ENCODE data around the gene KLC4. TPM values are rescaled to one million over a fixed set of nuclear protein-coding genes. Genes with fewer than 3 reads are reported as not detected.

KLC4 gene
- total RNA-seq, 1 donor, result 17.7 TPM

DNA sequence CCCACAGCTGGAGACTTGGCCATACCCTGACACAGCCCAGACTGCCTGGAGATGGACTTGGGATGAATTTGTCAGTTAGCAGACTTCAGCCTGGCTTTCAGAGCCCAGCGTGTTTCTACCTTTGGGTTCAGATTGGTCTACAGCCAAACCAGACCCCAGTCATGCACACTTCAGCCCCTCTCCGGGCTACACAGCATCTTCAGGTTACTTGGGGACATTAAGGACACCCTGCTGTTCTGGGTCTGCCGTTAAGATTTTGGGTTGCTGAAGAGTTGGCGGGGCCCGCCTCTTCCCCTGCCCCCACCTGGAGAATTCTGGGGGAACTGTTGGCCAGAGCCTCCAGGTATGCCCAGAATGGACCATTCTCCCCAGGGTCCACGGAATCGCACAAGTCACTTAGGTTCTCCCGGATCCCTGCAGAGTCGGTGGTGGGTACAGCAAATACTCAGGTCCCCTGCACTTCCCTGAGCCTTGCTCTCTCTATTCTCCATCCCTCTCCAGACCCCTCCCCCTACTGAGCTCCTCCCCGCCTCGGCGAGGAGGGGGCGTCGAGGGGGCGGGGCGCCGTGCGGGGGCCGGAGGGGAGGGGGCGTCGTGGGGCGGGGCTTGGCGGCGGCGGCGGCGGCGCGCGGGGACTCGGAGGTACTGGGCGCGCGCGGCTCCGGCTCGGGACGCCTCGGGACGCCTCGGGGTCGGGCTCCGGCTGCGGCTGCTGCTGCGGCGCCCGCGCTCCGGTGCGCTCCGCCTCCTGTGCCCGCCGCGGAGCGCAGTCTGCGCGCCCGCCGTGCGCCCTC lies 16.4 kb downstream of the KLC4 start, which contains the start of gene PTK7:
TSS of gene PTK7 (plus strand) at position 645 of the 794 bp plus-strand sequence. CDS start 175 bp downstream, outside the sequence.
- Histone ChIP-seq H4K20me1 (ENCODE audit: insufficient read depth, low read length) (peaks cover 8% of the 10 kb centered on the region), H3K9me3 (ENCODE audit: low read depth, low read length) (no peaks in the 10 kb centered on the region), H3K4me2 (ENCODE audit: insufficient read depth, low read length) (peak within 1 kb of the TSS; percentile 83), H3K36me3 (ENCODE audit: insufficient read depth, low read length) (peaks cover 9% of the 10 kb centered on the region), H3K4me3 (ENCODE audit: insufficient read depth, low read length) (peak within 1 kb of the TSS; percentile 90), H3K27me3 (ENCODE audit: insufficient read depth, low read length) (no peaks in the 10 kb centered on the region), H3K4me1 (ENCODE audit: insufficient read depth, low read length) (peaks cover 32% of the 10 kb centered on the region), H3K79me2 (ENCODE audit: insufficient read depth, low read length) (peaks cover 35% of the 10 kb centered on the region), H2AFZ (ENCODE audit: low read length) (peak within 1 kb of the TSS; percentile 73), H3K27ac (ENCODE audit: low read depth, low read length) (peak within 1 kb of the TSS; percentile 58)
- TF ChIP-seq, protein P1, sequence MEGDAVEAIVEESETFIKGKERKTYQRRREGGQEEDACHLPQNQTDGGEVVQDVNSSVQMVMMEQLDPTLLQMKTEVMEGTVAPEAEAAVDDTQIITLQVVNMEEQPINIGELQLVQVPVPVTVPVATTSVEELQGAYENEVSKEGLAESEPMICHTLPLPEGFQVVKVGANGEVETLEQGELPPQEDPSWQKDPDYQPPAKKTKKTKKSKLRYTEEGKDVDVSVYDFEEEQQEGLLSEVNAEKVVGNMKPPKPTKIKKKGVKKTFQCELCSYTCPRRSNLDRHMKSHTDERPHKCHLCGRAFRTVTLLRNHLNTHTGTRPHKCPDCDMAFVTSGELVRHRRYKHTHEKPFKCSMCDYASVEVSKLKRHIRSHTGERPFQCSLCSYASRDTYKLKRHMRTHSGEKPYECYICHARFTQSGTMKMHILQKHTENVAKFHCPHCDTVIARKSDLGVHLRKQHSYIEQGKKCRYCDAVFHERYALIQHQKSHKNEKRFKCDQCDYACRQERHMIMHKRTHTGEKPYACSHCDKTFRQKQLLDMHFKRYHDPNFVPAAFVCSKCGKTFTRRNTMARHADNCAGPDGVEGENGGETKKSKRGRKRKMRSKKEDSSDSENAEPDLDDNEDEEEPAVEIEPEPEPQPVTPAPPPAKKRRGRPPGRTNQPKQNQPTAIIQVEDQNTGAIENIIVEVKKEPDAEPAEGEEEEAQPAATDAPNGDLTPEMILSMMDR (IDR thresholded peaks at IDR 0.05; ENCODE audit: extremely low read depth, low read depth, low read length), result no peak
- DNase-seq (ENCODE audit: insufficient read length, low spot score, missing footprints), result peak; percentile 94

DNA sequence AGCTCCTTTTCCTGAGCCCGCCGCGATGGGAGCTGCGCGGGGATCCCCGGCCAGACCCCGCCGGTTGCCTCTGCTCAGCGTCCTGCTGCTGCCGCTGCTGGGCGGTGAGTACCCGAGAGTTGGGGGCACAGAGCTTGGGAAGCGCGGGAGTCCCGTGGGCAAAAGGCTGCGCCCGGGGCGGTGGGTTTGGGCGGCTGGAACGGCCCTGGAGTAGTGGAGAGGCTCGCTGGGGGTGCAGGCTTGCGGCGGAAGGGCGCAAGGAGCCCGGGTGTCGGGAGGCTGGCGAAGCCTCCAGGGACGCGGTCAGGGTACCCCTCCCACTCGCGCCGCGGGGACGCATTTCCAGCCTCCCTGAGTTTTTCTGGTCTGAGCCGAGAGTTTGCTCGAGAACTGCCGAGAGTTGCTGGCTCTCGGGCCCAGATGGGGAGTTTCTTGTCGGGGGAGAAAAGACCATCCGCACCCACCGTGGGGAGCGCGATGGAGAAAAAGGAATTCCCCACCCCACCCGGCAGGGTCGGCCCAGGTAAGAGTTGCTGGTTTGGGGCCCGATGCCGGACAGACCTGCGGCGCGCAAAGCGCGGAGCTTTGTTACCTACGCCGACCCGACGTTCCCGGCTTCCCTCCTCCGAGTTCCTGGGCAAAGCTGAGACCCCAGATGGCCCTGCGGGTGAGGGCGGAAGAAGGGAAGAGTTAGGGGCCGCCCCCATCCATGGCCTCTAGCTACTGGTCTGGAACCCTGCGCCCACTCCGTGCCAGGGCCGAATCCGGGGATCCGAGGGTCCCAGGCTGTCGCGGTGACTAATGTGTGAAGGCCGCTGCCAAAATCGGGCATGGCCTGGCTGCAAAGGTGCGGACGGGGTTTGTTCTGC lies 17.3 kb downstream of the KLC4 start:
- H3K4me3 ChIP-seq (ENCODE audit: insufficient read depth, low read length), result peak overlapping the region; percentile 90
- peaks cover 43% of the 10 kb centered on the region for H3K79me2 ChIP-seq (ENCODE audit: insufficient read depth, low read length)
- peak overlapping the region; percentile 83 for H3K4me2 ChIP-seq (ENCODE audit: insufficient read depth, low read length)
- H3K27ac ChIP-seq (ENCODE audit: low read depth, low read length), result peak overlapping the region; percentile 58
- H3K9me3 ChIP-seq (ENCODE audit: low read depth, low read length), result no peaks in the 10 kb centered on the region
- peak; percentile 90 for DNase-seq (ENCODE audit: insufficient read length, low spot score, missing footprints)
- H3K36me3 ChIP-seq (ENCODE audit: insufficient read depth, low read length), result peaks cover 9% of the 10 kb centered on the region
- peak overlapping the region; percentile 73 for H2AFZ ChIP-seq (ENCODE audit: low read length)
- peaks cover 8% of the 10 kb centered on the region for H4K20me1 ChIP-seq (ENCODE audit: insufficient read depth, low read length)
- no peaks in the 10 kb centered on the region for H3K27me3 ChIP-seq (ENCODE audit: insufficient read depth, low read length)
- TF ChIP-seq, protein P1 (IDR thresholded peaks at IDR 0.05; ENCODE audit: extremely low read depth, low read depth, low read length), result no peak
- peaks cover 32% of the 10 kb centered on the region for H3K4me1 ChIP-seq (ENCODE audit: insufficient read depth, low read length)

DNA sequence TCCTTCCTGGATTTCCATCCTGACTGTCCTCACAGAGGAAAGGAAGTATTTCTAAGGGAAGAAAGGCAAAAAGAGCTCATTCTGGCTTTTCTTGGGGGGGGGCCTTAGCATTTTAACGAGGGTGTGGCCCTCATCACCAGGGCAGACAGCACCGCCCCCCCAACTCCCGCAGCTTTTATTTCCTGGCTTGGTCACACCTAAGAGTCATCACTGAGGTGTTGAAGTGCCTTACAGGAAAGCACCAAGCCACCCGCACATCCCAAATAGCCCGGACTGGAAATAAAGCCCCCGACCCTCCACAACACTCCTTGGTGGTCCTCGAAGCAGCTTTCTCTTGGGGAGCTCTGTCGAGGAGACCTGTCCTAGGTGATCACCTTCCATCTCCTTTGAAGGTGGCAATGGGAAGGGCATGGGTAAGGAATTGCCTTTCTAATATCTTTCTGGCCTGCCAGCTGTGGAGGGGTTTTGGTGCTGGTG lies 17.9 kb downstream of the KLC4 start:
- TF ChIP-seq, protein P1 (IDR thresholded peaks at IDR 0.05; ENCODE audit: extremely low read depth, low read depth, low read length), result no peak
- Histone ChIP-seq H3K4me2 (ENCODE audit: insufficient read depth, low read length) (peak overlapping the region; percentile 83), H3K27ac (ENCODE audit: low read depth, low read length) (peak overlapping the region; percentile 58), H3K36me3 (ENCODE audit: insufficient read depth, low read length) (peaks cover 5% of the 10 kb centered on the region), H3K79me2 (ENCODE audit: insufficient read depth, low read length) (peaks cover 47% of the 10 kb centered on the region), H2AFZ (ENCODE audit: low read length) (peak overlapping the region; percentile 73), H3K27me3 (ENCODE audit: insufficient read depth, low read length) (no peaks in the 10 kb centered on the region), H4K20me1 (ENCODE audit: insufficient read depth, low read length) (peaks cover 8% of the 10 kb centered on the region), H3K9me3 (ENCODE audit: low read depth, low read length) (no peaks in the 10 kb centered on the region), H3K4me1 (ENCODE audit: insufficient read depth, low read length) (peaks cover 32% of the 10 kb centered on the region), H3K4me3 (ENCODE audit: insufficient read depth, low read length) (peak overlapping the region; percentile 90)
- peak; percentile 50 for DNase-seq (ENCODE audit: insufficient read length, low spot score, missing footprints)
